ENCODE measurements around the gene PTGES3.
"Not testable (repeated sequence)": the region's sequence is repeated elsewhere in the genome, so short reads cannot be mapped to it uniquely, and the experiment has no call there.

PTGES3 gene

GRCh38 chr12:56688129-56688845 lies at the start of gene PTGES3:
Gene PTGES3 (minus strand): TSS chr12:56688284. CDS start chr12:56687999, 285 bp downstream.
- peak; percentile 98 for DNase-seq

GRCh38 chr12:56728139-56728861 lies 40.2 kb upstream of the PTGES3 start:
- no peak for DNase-seq

GRCh38 chr12:56726196-56726675 lies 38.2 kb upstream of the PTGES3 start:
- DNase-seq, result not testable (repeated sequence)

- DNase-seq, result no peak
Measured at GRCh38 chr12:56725723-56726102, 37.6 kb upstream of the PTGES3 start.

GRCh38 chr12:56724972-56725722 lies 37.1 kb upstream of the PTGES3 start, which contains the start of gene NACA:
Gene NACA (minus strand): TSS chr12:56725299. CDS start chr12:56724521, 778 bp downstream.
- peak; percentile 97 for DNase-seq

- DNase-seq, result no peak
Measured at GRCh38 chr12:56724701-56724971, 36.6 kb upstream of the PTGES3 start.

GRCh38 chr12:56723889-56724700 lies 36.0 kb upstream of the PTGES3 start:
- no peak for DNase-seq

GRCh38 chr12:56723352-56723751 lies 35.3 kb upstream of the PTGES3 start:
- DNase-seq, result no peak

- DNase-seq, result no peak
Measured at GRCh38 chr12:56722832-56723231, 34.7 kb upstream of the PTGES3 start.

GRCh38 chr12:56721721-56722120 lies 33.6 kb upstream of the PTGES3 start:
- DNase-seq, result no peak

GRCh38 chr12:56721216-56721615 lies 33.1 kb upstream of the PTGES3 start:
- no peak for DNase-seq

- no peak for DNase-seq
Measured at GRCh38 chr12:56720731-56721151, 32.7 kb upstream of the PTGES3 start.

GRCh38 chr12:56719056-56719455 lies 31.0 kb upstream of the PTGES3 start:
- DNase-seq, result no peak

GRCh38 chr12:56718636-56719035 lies 30.6 kb upstream of the PTGES3 start:
- DNase-seq, result no peak

- DNase-seq, result no peak
Measured at GRCh38 chr12:56718149-56718548, 30.1 kb upstream of the PTGES3 start.

GRCh38 chr12:56716933-56717880 lies 29.1 kb upstream of the PTGES3 start:
- no peak for DNase-seq

- no peak for DNase-seq
Measured at GRCh38 chr12:56716458-56716857, 28.4 kb upstream of the PTGES3 start.

GRCh38 chr12:56715798-56716197 lies 27.7 kb upstream of the PTGES3 start:
- DNase-seq, result no peak

GRCh38 chr12:56714431-56714929 lies 26.4 kb upstream of the PTGES3 start:
- no peak for DNase-seq

GRCh38 chr12:56713345-56713744 lies 25.3 kb upstream of the PTGES3 start:
- no peak for DNase-seq

- DNase-seq, result no peak
Measured at GRCh38 chr12:56709759-56710376, 21.8 kb upstream of the PTGES3 start.
